EL (cell line): ENCODE data around the gene KRTAP5-7.
"Not testable (repeated sequence)": the region's sequence is repeated elsewhere in the genome, so short reads cannot be mapped to it uniquely, and the experiment has no call there.

ENCODE experiments used
- DNase-seq: peaks from one replicate; pipeline ENCODE4 v3.0.0-alpha.2; 2016

KRTAP5-7 gene

DNA sequence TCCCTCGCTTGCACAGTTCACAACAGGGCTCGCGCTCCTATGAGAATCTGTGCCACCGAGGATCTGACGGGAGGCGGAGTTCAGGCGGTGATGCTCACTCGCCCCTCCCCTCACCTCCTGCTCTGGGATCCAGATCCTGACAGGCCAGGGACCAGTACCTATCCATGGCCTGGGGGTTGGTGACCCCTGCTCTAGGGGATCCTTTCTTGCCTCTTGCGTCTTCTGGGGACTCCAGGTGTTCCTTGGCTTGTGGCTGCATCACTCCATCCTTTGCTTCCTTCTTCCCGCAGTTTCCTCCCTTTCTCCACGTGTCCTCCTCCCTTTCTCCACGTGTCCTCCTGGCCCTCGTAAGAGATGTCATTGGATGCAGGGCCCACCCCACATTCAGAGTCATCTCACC is 30.6 kb upstream of the KRTAP5-7 start:
- no peak for DNase-seq

DNA sequence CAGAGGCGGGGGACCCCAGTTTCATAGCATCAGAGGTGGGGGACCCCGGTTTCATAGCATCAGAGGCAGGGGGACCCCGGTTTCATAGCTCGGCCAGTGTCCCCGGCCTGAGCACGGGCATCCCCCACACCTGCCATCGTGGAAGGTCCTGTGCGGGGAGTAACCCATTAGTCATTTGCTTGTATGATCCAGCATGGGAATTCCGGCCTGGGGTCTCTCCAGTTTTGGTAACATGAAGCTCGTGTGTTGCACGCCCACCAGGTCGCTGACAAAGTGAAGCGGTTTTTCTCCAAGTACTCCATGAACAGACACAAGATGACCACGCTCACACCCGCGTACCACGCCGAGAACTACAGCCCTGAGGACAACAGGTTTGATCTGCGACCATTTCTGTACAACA is 29.0 kb upstream of the KRTAP5-7 start:
- no peak for DNase-seq

DNA sequence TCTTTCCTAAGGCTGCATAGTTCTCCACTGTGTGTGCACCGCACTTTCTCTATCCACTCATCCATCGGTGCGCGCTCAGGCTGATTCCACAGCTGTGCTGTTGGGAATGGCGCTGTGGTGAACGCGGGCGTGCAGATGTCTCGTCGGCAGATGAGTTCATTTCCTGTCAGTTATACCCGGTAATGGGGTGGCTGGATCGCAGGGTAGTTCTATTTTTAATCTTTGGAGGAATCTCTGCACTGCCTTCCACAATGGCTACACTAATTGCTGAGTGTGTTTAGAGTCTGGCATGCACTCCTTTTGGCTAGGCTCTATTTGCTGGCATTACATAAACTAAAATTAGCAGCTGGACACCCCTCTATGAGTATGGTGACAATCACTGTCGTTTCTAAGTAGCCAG is 27.9 kb upstream of the KRTAP5-7 start:
- DNase-seq, result no peak

DNA sequence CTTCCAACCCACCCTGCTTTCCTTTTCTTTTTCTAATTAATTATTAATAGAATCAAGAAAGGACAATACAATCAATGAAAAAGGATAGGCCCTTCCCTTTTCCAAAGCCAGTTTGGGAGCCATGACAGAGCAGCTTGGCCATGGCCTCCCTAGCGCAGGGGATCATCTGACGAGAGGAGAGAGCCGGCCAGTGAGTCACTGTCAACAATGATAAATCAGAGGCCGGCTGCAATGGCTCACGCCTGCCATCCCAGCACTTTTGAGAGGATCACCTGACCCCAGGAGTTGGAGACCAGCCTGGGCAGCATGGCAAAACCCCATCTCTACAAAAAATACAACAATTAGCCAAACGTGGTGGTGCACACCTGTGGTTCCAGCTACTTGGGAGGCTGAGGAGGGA is 27.5 kb upstream of the KRTAP5-7 start:
- no peak for DNase-seq

DNA sequence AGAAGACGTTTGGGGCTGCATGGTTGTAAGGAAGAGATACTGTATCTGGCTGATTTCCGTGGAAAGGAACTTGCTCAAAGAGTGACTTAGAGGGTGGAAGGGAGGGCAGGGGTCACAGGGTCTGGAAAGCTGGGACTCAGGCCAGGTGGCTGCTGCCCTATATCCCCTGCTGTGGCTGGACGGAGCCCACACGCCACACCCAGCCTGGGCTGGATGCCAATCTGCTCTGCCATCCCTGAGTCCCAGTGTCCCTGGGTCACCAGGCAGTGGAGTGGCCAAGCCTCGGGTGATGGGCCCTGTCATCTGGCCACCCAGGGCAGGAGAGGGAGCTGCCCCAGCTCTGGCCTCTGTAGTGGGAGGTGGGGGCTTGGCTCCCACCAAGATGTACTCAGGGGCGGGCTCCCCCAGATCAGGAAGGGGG is 26.5 kb upstream of the KRTAP5-7 start:
- DNase-seq, result no peak

DNA sequence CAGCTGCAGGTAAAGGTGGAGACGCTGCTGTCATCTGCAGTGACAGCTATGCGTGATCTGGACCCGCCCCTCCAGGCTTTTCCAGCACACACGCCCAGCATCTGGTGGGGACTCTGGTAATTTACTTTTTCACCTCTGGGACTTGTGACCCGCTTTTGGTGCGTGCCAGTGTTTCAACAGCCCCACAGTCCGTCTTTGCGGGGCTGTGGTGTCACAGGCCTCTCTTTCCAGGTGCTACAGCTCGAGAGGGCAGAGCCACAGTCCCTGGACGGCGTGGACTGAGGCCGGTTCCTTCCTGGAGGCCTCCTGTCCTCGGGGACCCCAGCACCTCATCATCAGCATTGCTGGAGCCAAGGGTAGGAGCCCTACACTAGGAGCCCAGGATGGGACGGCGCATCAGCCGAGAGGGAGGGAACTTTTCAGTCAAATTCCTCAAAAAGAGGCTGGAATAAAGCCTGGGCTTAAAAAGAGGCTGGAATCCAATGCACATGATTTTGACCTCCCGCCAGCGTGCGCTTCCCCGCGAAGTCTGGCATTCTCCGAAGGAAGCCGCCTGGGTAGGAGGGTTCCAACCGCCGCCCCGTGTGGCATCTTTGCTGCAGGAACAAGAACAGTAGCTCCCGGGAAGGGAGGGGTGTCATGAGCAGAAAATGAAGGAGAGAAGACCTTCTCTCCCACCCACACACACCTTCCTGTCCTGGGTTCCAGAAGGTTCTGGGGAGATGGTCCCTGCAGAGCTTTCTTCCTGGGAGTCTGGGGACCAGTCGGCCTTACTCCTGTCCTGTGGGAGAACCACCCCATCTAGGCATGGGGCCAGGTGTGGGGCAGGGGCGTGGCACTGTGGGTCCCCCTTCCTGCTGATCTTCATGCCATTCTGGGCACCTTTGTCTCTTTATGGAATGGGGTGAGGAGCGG is 25.7 kb upstream of the KRTAP5-7 start:
- DNase-seq, result no peak

DNA sequence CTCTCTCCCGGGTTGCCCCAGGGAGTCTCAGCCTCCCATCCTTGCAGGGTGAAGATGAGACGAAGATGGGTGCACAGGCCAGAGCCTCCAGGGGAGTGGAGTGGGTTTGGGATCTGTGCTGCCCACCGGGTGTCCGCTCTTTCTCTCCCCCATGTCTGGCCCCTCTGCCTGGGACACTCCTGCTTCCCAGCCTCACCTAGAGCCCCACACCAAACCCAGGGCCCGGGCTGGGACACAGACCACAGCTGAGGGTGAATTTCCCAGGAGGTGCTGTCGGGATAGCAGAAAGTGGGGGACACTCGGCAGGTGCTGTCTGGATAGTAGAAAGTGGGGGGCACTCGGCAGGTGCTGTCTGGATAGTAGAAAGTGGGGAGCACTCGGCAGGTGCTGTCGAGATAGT is 25.0 kb upstream of the KRTAP5-7 start:
- DNase-seq, result no peak

DNA sequence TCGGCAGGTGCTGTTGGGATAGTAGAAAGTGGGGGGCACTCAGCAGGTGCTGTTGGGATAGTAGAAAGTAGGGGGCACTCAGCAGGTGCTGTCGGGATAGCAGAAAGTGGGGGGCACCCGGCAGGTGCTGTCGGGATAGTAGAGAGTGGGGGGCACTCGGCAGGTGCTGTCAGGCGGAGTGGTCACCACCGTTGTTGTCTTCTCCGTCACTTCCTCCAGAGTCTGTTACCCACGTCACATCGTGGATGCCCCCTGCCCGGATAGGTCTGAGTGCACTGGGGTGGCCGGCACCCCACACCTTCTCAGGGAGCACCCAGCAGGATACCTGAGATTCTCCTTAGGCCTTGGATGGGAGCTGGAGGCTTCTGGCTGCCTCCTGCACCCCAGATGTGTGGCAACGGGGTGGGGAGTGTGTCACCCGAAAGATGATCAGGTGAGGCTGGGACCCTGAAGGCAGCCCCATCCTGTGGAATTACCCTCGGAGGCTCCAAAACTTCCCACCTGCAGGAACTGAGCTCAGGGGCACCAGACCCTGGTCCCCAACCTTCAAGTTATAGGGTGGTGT is 24.1 kb upstream of the KRTAP5-7 start:
- no peak for DNase-seq

DNA sequence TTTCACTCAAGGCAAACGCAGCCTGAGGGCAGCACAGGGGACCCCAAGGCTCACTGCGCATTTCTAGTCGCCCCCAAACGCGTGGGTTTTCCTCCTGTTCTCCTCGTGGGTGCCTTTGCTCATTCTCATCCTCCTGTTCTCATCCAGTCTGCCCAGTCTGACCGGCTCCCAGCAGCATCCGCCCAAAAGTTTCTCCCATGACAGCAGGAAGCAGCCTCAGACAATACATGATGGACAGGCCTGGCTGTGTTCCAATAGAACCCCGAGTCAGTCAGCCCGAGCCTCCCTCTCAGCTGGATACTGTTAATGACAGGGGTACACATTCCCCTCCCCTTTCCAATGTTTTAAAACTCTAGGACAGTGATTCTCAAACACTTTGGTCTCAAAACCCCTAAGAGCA is 22.5 kb upstream of the KRTAP5-7 start:
- no peak for DNase-seq

DNA sequence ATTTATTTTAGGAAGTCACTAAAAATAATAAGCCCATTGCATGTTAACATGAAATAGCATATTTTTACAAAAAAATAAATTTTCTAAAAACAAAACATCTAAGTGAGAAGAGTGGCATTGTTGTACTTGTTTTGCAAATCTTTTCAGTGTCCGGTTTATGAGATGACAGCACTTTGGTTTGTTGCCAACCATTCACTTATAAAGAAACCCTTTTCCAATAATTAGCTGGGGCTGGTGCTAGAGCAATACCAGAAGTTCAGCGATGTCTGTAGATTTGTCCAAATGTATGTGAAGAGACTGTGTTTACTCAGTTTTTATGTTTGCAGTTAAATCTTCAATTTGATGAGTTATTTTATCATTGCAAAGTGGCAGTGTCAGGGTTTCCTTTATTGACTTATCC is 22.1 kb upstream of the KRTAP5-7 start:
- DNase-seq, result no peak

DNA sequence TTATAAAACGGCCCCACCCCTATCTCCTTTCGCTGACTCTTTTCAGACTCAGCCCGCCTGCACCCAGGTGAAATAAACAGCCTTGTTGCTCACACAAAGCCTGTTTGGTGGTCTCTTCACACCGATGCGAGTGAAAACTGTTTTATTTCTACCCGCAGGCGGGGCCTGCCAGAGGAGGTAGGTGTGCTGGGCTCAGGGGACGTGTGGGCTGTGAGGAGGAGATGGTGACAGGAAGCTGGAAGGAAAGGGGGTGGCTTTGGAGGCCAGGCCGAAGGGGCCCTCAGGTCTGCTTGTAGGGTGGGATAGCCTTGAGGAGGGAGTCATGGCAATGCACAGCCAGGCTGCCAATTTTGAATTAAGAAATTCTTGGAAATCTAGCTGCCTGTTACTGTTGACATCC is 21.3 kb upstream of the KRTAP5-7 start:
- no peak for DNase-seq

DNA sequence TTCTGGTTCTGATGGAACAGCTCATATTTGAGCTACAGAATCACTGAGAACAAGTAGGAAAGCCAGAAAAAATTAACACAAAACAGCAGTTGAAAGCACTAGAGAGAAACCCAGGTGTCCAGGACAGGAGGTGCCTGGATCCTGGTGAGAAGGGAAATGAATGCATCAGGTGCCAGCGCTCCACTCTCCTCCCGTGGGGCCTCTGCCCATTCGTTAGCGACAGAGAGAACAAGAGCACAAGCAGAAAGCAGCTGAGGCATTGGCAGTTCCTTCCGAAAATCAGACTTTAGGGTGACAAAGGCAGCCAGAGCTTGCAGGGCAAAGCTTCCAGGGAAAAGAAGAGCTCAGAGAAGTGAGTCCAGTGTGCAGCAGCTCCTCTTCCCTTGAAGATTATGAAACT is 20.0 kb upstream of the KRTAP5-7 start:
- DNase-seq, result no peak

DNA sequence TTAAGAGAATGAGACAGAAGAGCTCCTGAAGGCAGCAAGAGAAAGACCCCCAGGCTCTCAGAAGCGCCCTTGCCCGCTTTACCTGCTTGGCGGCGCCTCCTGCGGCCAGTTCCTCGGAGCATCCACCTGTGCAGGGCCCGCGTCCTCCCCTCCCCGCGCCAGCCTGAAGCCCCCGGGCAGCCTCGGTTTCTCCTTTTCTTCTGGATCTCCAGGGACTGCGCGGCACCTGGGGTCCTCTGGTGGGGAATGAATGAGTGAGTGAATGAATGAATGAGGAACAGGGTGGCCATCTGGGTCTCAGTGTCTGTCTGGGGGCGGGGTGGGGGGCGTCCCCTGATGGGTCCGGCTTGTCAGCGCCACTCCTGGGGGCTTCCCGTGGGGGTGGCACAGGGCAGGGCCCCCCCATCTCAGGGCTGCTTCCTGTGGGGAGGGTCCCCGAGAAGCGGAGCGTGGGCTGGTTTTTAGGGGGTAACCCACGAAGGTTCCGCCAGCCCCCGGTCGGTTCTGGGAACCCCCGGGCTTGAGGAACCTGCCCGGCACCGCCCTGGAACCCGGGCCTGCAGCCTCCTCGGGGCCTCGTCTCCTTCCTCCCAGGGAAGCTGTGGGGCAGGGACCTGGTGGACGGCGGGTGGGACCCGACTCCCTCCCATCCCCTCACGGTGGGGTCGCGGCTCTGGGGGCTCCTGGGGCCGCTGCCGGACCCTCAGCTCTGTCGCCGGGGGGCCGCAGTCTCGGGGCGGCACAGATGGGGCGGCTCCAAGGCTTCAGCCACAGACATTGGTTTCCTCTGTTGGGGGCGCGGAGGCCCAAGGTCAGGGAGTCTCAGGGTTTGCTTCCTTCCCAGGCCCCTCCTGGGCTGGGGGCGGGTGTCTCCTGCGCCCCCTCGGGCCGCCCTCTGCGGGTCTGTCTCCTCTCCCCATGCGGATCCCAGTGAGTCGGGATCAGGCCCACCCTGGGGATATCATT is 8.3 kb upstream of the KRTAP5-7 start:
- DNase-seq, result no peak

DNA sequence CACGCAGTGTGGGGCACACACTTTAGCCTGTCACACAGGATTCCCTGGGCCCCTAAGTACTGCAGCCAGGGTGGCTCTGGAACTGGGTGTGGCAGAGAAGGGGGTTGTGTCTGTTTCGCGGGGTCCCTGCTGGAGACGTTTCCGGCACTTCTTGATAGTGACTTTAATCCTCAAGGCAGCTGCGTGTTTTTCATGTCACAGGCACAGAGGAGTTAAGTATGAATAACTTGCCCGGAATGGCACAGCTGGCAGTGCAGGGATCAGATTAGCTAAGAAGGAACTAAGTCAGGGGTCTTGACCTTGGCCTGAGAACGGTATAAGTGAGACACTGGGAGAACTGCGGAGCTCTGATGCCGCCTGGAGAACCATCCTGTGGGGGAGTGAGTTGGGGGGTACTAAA is 7.5 kb upstream of the KRTAP5-7 start:
- no peak for DNase-seq

DNA sequence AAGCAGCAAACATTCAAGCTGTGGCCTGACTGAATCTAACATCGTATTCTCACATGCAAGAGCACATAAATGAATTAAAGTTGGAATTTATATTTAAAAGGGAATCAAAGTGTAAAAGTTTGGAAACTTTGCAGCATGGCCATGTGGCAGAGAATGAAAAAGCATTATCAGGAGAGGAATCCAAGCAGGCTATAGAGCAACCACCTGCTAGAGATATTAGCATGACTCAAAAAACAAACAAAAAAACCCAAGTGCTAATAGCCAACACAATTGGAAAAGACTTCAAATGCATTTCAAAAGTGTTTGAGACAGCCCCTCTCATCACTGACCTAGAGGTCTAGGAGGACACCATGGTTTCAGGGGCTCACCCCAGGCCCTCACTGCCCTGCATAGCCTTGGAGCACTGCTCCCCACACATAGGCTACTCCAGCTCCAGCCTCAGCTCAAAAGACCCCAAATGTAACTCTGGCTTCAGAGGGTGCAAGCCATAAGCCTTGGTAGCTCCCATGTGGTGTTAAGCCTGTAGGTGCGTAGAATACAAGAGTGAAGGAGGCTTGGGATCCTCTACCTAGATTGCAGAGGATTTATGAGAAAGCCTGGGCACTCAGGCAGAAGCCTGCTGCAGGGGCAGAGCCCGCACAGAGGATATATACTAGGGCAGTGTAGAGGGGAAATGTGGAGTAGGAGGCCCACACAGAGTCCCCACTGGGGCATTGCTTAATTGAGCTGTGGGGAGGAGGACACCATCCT is 1.7 kb upstream of the KRTAP5-7 start:
- no peak for DNase-seq

DNA sequence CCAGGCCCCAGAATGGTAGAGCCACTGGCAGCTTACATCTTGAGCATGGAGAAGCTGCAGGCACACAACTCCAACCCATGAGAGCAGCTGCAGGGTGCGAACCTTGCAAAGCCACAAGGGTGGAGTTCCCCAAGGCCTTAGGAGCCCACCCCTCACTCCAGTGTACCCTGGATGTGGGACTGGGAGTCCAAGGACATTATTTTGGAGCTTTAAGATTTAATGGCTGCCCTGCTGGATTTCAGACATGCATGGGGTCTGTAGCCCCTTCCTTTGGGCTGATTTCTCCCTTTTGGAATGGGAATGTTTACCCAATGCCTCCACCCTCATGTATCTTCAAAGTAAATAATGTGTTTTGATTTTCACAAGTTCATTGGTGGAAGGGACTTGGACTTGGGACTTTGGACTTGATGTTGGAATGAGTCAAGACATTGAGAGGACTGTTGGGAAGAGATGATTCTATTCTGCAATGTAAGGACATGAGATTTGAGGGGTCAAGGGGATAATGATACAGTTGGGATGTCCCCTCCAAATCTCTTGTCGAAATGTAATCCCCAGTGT is 1.1 kb upstream of the KRTAP5-7 start:
- no peak for DNase-seq

DNA sequence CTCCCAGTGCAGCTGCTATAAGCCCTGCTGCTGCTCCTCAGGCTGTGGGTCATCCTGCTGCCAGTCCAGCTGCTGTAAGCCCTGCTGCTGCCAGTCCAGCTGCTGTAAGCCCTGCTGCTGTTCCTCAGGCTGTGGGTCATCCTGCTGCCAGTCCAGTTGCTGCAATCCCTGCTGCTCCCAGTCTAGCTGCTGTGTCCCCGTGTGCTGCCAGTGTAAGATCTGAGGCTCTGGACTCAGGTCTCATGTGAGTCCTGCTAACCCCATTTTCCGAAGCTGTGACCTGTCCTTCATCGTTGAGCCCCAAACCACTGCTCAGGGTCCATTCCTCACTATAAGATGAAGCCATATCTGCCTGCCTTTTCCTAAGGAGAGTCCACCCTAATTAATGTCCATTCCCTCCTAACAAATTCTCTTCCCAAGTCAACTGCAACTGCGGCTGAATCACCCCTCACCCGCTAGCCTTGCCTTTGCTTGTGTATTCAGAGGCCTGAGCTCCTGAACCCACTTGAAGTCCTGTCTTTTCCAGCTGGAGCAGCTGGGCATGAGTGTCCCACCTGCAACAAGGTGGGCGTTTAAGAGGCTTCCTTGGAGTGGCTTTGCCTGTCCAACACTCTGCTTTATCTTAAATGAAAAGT is 626 bp downstream of the KRTAP5-7 start:
- DNase-seq, result no peak

DNA sequence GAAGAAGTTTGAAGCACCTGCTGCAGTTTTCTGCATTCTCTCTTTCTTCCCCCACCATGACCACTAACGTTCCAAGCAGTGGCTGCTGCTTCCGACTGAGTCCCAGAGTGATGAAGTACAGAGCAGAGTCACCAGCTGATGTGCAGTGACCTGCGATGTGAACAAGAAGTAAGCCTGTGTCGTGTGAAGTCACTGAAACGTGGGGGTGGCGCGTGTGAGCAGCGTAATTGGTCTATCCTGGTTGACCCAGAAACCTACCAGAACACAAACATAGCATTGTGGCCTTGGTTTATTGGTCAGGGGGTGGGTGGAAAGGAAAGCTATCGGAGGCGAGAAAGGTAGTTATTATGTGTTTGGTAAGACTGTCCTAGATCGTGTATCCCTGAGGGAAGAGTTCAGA is 3.5 kb downstream of the KRTAP5-7 start:
- DNase-seq, result no peak

DNA sequence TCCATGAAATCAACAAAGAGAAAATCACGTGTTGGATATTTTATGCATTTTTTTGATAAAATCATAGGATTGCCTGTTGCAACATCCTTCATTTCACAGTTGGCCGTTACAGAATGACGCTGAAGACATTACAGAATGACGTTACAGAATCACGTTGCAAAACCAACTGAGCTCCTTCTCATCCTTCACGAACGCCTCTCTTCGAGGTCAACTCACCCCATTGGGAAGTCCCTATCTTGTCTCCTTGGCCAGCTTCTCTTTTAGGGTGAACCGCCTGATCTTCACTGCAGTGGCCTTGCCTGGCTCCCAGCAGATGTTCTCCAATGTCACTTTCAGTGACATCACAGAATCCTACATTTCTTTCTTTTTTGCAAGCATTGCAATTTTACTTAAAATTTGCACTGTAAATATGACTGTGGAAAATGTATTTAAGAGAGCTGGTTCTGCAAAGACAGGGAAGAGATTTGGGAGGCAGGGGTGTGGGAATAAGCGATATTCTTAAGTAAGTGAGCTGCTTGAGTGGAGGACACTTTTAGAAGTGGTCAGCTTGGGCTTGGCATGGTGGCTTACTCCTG is 5.1 kb downstream of the KRTAP5-7 start:
- DNase-seq, result no peak

DNA sequence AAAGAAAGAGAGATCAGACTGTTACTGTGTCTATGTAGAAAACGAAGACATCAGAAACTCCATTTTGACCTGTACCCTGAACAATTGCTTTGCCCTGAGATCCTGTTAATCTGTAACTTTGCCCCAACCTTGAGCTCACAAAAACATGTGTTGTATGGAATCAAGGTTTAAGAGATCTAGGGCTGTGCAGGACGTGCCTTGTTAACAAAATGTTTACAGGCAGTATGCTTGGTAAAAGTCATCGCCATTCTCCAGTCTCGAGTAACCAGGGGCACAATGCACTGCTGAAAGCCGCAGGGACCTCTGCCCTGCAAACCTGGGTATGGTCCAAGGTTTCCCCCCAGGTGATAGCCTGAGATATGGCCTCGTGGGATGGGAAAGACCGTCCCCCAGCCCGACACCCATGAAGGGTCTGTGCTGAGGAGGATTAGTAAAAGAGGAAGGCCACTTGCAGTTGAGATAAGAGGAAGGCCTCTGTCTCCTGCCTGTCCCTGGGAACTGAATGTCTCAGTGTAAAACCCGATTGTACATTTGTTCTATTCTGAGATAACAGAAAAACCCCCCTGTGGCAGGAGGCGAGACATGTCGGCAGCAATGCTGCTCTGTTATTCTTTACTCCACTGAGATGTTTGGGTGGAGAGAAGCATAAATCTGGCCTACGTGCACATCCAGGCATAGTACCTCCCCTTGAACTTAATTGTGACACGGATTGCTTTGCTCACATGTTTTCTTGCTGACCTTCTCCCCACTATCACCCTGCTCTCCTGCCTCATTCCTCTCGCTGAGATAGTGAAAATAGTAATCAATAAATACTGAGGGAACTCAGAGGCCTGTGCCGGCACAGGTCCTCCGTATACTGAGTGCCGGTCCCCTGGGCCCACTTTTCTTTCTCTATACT is 7.9 kb downstream of the KRTAP5-7 start:
- DNase-seq, result not testable (repeated sequence)
